DMS53 (cell line): Measurements from ENCODE around the gene GPC5.
A peak's percentile ranks its signal among the peaks of the same experiment; 100 is the strongest.

ENCODE experiments used
- DNase-seq: peaks from one replicate; lab custom pipeline; 2025; lab: John Stamatoyannopoulos, UW

Gene GPC5

GRCh38 chr13:92768602-92769001 lies 1370.2 kb downstream of the GPC5 start:
- no peak for DNase-seq

- no peak for DNase-seq
These were observed 1370.6 kb downstream of the GPC5 start for GRCh38 chr13:92769046-92769445.

DNA sequence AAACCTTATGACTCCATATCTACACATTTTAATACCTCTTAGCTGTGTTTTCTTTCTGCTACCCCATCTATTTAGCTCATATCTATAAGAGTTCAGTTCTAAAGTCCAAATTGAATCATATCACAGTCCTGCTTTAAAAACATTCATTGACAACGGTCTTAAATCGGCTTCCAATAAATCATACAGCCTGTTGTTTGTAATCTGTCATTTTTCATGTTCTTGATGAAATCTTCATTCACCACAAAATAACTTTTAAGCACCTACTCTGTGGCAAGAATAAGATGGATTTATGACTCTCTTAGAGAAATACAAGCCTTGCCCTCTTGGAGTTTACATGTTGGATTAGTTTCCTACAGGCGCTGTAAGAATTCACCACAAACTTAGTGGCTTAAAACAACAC lies 1377.2 kb downstream of the GPC5 start:
- no peak for DNase-seq

DNA sequence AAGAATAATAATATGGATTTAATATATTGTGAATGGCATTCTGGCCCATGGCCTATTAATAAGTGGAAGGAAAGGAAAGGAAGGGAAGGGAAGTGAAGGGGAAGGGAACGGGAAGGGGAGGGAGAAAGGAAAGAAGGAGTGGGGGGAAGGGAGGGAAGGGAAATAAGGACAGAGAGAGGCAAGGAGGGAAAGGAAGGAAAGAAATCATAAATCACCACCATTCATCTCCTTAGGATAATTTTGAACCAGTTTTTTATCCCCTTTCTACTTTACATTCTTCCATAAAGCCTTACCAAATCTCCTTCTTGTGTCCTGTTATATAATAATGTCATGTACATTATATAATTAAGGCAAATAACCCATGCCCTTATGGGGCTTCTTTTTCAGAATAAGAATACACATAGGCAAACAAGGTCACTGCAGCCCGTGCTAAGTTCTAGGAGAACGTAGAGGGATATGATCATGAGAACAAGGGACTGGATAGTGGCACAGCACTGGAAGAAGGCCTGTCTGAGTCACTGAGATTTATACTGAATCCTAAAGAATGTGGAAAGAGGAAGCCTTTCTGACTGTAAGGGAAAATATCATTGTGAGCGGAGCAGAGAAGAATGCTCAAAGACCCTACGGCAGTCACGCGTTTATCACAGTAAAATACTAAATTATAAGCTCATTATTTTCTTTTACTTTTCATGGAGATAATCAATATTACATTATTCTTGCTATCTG lies 1383.7 kb downstream of the GPC5 start:
- DNase-seq, result no peak

- no peak for DNase-seq
These were observed 1404.4 kb downstream of the GPC5 start for GRCh38 chr13:92802776-92803175.

- DNase-seq, result no peak
These were observed 1405.9 kb downstream of the GPC5 start for GRCh38 chr13:92804346-92804745.

- DNase-seq, result no peak
These were observed 1406.5 kb downstream of the GPC5 start for GRCh38 chr13:92804926-92805325.

DNA sequence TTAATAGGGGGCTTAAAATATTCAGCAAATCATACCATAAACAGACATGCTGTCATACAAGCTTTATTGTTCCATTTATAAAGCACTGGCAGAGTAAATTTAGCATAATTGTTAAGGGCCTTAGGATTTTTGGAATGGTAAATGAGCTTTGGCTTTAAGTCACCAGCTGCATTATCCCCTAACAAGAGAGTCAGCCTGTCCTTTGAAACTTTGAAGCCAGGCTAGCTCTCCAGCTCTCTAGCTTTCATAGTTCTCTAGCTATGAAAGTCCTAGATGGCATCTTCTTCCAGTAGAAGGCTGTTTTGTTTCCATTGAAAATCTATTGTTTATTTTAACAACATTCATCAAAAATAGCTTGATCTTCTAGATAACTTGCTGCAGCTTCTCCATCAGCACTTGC lies 1407.3 kb downstream of the GPC5 start:
- no peak for DNase-seq

- peak; percentile 14 for DNase-seq
These were observed 1407.8 kb downstream of the GPC5 start for GRCh38 chr13:92806215-92806614.

DNA sequence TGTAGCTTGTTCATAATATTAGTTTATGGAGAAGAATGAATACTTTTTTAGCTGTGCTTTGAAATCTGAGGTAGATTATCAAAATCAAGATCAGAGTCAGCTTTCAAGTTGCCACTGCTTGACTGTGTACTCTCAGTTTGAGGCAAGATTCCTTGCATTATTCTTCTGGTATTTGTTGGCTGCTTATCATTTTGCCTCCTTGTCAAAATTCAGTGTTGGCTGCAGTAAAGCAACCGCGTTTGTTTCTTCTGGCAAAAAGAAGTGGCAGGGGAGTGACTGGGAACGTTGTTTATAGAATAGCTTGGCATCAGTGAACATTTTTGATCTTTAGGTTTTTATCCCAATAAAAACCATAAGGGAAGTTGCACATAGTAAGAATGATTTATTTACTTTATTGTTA lies 1408.9 kb downstream of the GPC5 start:
- DNase-seq, result no peak

GRCh38 chr13:92807966-92808365 lies 1409.5 kb downstream of the GPC5 start:
- DNase-seq, result no peak

- peak; percentile 59 for DNase-seq
These were observed 1422.9 kb downstream of the GPC5 start for GRCh38 chr13:92821324-92821723.

- peak; percentile 62 for DNase-seq
These were observed 1424.6 kb downstream of the GPC5 start for GRCh38 chr13:92823059-92823458.

DNA sequence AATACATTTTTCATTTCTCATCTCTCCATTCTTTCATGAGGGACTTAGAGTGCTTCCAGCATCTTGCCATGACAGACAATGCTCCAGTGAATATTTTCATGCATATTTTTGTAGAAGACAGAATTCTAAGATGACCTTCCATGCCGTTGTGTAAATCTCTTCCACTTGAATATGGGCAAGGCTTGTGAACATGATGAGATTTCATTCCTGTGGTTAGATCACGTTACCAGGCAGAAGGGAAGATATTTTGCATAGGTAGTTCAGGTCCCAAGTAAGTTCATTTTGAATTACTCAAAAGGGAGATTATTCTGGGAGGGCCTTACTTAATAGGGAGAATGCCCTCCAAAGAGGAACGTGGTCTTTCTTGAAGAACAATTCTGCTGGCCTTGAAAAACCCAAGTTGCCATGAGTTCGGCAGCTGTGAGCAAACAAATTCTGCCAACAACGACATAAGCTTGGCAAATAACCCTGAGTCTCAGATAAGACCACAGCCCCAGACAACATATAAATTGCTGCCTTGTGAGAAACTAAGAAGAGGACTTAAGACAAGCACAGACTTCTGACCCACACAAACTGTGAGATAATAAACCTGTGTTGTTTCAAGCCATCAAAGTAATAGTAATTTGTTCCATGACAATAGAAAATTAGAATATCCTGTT lies 1427.6 kb downstream of the GPC5 start:
- peak; percentile 5 for DNase-seq

DNA sequence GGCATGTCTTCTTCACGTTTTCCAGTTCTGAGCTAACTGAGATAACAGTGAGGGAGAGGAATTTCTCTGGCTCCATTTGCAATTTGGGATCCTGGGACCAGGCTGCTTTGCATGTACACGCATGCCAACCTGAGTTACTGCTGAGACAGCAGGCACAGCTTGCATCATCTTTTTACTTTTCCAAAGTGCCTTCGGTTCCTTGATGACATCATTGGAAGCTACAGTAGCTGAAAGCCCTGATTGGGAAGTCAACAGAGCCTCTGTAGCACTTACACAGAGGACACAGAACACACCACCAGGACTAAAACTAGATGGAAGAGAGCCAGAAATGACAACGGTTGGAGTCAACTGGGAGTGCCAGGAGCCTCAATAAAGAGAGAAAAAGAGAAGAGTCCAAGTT lies 1429.1 kb downstream of the GPC5 start:
- no peak for DNase-seq

DNA sequence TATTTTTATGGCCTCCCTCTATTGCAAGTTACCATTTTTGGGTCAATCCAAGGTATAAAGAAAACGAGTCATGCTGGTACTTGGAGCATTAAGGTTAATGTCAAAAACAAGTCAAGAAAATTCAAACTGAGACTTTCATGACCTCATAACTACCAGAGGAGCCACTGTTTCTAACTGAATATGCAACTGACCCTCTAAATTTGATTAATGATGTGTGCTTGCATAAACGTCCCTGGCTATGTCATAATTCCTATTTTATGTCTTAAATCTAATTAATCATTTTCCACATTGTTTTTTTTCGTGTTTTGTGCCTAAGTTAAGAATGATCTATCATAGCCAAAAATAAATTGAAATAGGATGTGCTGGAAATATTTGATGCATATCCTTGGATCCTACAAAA lies 1431.5 kb downstream of the GPC5 start:
- no peak for DNase-seq

DNA sequence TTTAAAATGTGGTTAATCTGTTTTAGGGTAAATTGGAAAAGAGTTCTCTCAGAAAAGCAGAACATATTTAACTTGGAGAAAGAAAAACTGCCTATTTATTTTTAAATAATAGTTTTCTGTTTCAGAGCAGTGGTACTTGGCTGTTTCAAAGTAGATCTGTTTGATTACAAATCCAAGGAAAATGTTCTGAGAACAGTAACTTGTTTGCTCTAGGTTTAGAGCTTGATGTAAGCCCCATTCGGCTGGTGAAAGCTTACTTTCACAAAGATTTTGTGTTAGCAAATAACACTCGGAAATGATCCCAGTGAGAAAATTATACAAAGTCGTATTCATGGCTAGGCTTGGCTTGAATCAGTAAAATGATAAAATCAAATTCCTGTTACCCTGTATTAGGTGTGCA lies 1432.4 kb downstream of the GPC5 start:
- DNase-seq, result no peak

DNA sequence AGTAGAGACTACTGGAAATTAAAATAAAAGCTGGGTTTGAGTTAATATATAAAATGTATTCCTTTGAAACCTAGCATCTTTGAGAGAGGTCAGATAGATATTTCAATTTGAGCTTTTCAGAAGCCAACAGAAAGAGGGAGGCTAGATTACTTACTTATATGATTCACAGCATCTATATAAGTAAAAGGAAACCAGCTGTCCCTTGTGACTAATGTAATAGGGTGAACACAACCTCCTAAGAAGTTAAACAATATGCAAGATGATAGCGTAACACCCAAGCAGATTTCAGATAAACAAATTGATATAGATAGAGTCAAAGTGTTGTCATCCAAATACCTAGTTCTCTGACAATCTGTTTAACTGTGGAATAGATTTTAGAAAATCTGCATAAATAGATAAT lies 1434.7 kb downstream of the GPC5 start:
- peak; percentile 52 for DNase-seq

DNA sequence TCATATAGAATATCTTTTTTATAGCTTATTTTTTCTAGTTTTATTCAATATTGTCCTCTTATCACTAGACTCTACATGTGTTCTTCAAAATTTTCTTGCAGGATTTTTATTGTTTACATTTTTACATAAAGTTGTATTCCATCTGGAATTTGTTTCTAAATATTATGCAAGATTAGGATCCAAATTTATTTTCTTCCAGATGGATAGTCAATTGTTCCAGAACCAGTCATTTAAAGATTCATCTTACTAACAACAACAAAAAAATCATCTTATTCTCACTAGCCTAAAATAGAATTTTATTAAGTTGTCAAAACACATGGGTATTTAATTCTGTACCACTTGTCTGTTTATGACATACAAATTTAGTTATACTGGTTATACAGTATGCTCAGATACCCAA lies 1437.8 kb downstream of the GPC5 start:
- DNase-seq, result no peak

- DNase-seq, result peak; percentile 19
These were observed 1440.4 kb downstream of the GPC5 start for GRCh38 chr13:92838786-92839185.

DNA sequence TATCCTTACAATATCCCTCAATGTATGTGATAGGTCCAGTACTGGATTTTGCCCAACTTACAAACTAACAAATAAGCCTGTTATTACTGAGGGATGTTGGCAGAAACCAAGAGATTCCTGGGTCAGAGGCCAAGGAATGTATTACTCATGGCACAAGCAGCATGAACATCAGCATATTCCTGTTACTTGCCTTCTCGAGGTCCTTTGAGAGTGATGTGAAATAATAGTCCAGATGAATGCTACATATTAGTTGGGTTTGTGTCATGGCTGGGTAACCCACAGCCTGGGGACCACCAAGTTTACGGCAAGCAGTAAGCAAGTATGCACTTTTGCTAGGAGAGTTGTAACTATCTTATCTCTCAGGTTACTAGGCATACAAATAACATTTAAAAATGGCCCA lies 1443.7 kb downstream of the GPC5 start:
- peak; percentile 2 for DNase-seq

DNA sequence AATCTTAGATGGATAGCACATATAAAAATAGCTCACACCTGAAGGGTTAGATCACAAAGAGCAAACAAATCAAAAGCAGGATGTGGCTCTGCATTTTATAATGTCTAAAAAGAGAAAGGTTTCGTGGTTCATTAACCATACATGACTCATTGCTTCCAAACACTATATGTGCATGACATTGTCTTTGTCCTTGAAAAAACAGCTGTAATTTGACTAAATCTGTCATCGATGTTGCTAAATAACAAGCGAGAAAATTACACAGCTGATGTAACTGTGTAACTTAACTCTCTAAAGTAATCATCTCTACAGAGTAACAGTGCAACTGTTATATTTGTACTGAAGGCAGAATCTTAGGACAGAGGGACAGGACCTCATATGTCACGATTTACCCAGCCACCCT lies 1445.1 kb downstream of the GPC5 start:
- peak; percentile 72 for DNase-seq

GRCh38 chr13:92849381-92849780 lies 1451.0 kb downstream of the GPC5 start:
- no peak for DNase-seq
